Measurements from ENCODE around the gene DRD1. TPM values are rescaled to one million over a fixed set of nuclear protein-coding genes. Genes with fewer than 3 reads are reported as not detected.

The DRD1 gene
- total RNA-seq, 1 donor from 2014 or later: not detected

DNA sequence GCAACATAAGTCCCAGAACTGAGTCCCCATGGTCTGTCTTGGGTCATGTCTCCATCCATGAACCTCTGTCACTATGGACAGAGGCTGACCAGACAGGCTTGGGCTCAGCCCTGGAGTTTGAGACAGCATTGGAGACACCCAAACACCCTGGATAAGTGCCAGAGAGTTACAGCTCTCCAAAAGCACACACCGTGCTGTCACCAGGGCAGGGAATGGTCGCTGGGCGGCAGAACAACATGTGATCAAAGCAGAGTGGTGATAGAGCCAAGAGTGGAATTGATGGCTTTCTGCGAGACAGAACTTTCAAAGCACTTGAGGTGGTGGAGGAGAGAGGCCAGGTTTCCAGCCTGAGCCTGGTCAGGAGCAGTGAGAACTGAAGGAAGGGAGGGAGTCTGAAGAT is 50.1 kb downstream of the DRD1 start:
- no peak for DNase-seq (ENCODE audit: low read depth, low spot score)
- H3K27ac Mint-ChIP-seq (ENCODE audit: unreplicated experiment): no peak overlapping the region
- peaks cover 6% of the 10 kb centered on the region for H3K4me1 Mint-ChIP-seq
- no peak for TF ChIP-seq CTCF (conservative IDR thresholded peaks at IDR 0.05)
- no peak overlapping the region for H3K4me3 Mint-ChIP-seq
- H3K27me3 Mint-ChIP-seq (ENCODE audit: low read depth): peaks cover 27% of the 10 kb centered on the region
- H3K9me3 Mint-ChIP-seq: no peaks in the 10 kb centered on the region
- H3K36me3 Mint-ChIP-seq (ENCODE audit: low read depth): no peaks in the 10 kb centered on the region

DNA sequence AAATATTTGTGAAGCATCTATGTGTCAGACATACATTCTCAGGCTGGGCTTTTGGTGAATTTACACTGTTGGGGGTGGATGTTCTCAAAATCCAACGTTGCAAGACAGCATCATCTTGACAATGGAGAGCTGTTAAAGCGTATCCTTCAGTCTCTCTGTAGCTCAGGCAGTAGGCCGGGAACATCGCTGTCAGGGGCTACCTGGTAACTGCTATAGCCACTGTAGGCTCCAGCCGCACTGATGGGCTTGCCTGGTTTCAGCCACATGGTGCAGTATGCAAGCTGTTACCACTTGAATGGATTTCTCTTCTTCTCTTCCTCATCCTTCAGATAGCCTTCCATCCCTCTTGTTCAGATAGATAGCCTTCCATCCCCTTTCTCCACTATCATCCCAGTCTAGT is 51.7 kb downstream of the DRD1 start:
- Mint-ChIP-seq H3K4me3 (no peak overlapping the region), H3K4me1 (peaks cover 2% of the 10 kb centered on the region), H3K9me3 (no peaks in the 10 kb centered on the region), H3K27me3 (ENCODE audit: low read depth) (peaks cover 30% of the 10 kb centered on the region), H3K36me3 (ENCODE audit: low read depth) (no peaks in the 10 kb centered on the region), H3K27ac (ENCODE audit: unreplicated experiment) (no peak overlapping the region)
- no peak for DNase-seq (ENCODE audit: low read depth, low spot score)
- TF ChIP-seq CTCF (conservative IDR thresholded peaks at IDR 0.05): no peak

GRCh38 chr5:175390352-175391083 is 53.5 kb downstream of the DRD1 start:
- Mint-ChIP-seq H3K27ac (ENCODE audit: unreplicated experiment) (no peak overlapping the region), H3K27me3 (ENCODE audit: low read depth) (peaks cover 25% of the 10 kb centered on the region), H3K36me3 (ENCODE audit: low read depth) (no peaks in the 10 kb centered on the region), H3K4me1 (peaks cover 7% of the 10 kb centered on the region), H3K4me3 (no peak overlapping the region), H3K9me3 (no peaks in the 10 kb centered on the region)
- TF ChIP-seq CTCF (conservative IDR thresholded peaks at IDR 0.05): no peak
- DNase-seq (ENCODE audit: low read depth, low spot score): no peak

Other genes with a start within 250 kb of the DRD1 start
- 103 TPM in 2 replicates for gene SFXN1, start 34.4 kb upstream of the DRD1 start, total RNA-seq
- 1.5 and 1.7 TPM in 2 replicates for gene HRH2, start 213.9 kb upstream of the DRD1 start, total RNA-seq